Activated CD4-positive, alpha-beta memory T cell treated with anti-CD3 and anti-CD28 coated beads for 36 hours (primary cell): Measurements from ENCODE around the gene ST8SIA6. TPM values are rescaled to one million over a fixed set of nuclear protein-coding genes. Genes with fewer than 3 reads are reported as not detected.
A peak's percentile ranks its signal among the peaks of the same experiment; 100 is the strongest.
"Not testable (repeated sequence)": the region's sequence is repeated elsewhere in the genome, so short reads cannot be mapped to it uniquely, and the experiment has no call there.

Experiments used
- CTCF ChIA-PET: fragments of 350-600 bp; sonication (Branson Sonifier 250); formaldehyde crosslinking; loops from one replicate; lab custom pipeline; 2021; ENCODE audit warnings: antibody characterized with exemption, inconsistent platforms; lab: Charles Lee
- POLR2A ChIA-PET: fragments of 350-600 bp; sonication (Branson Sonifier 250); formaldehyde crosslinking; loops from one replicate; lab custom pipeline; 2021; ENCODE audit warnings: antibody characterized with exemption; lab: Charles Lee
- DNase-seq: peaks from one replicate; pipeline ENCODE4 v3.0.0-alpha.2; 2020
- H3K27ac Mint-ChIP-seq: one replicate; pipeline ENCODE4 v1.8.0; 2021; ENCODE audit warnings: mixed read lengths
- H3K27me3 Mint-ChIP-seq: one replicate; pipeline ENCODE4 v1.8.0; 2021; ENCODE audit warnings: mixed read lengths
- H3K36me3 Mint-ChIP-seq: one replicate; pipeline ENCODE4 v1.8.0; 2021; ENCODE audit warnings: mixed read lengths
- H3K4me1 Mint-ChIP-seq: one replicate; pipeline ENCODE4 v1.8.0; 2021; ENCODE audit warnings: low read depth, mixed read lengths
- H3K4me3 Mint-ChIP-seq: one replicate; pipeline ENCODE4 v1.8.0; 2021; ENCODE audit warnings: mild to moderate bottlenecking, mixed read lengths
- H3K9me3 Mint-ChIP-seq: one replicate; pipeline ENCODE4 v1.8.0; 2021; ENCODE audit warnings: mixed read lengths
- intact Hi-C: fragments of 100-400 bp; cut with micrococcal nuclease; formaldehyde crosslinking; loops from one replicate; pipeline ENCODE4 v1.15.1; 2023
- total RNA-seq, 2 experiments: library from RNA; stranded (reverse); gene quantifications; one replicate each; pipeline ENCODE4 v1.2.3, GENCODE V29; 2021

Gene ST8SIA6
- total RNA-seq = under 1 TPM in 1 of 2 experiments, not detected in 1; 0.38 TPM

- POLR2A ChIA-PET = interaction anchor here (0.6 to 1.4 kb wide), 2 partner anchors 16 to 162 kb away, joined by 3 read pairs; no protein-coding TSS in a partner anchor
- Mint-ChIP-seq H3K27me3 (peaks cover 9% of the 10 kb centered on the region), H3K9me3 (peaks cover 8% of the 10 kb centered on the region), H3K27ac (no peak within 1 kb of the TSS), H3K4me3 (peak within 1 kb of the TSS; percentile 78), H3K4me1 (peaks cover 13% of the 10 kb centered on the region), H3K36me3 (peaks cover 5% of the 10 kb centered on the region)
- CTCF ChIA-PET = interaction anchor here (0.9 to 1.2 kb wide), 8 partner anchors 10 to 164 kb away, joined by 3 to 5 read pairs (median 3); no protein-coding TSS in a partner anchor
- DNase-seq = peak; percentile 58
- intact Hi-C loops = loop anchor here (2.0 to 5.0 kb wide), 2 partner anchors 56 to 188 kb away; partner anchors contain the start of gene STAM
Observed at GRCh38 chr10:17454161-17455014, at the start of gene ST8SIA6. ST8SIA6 (minus strand) TSS chr10:17454595; CDS start chr10:17454255, 340 bp downstream.

- Mint-ChIP-seq H3K36me3 (peaks cover 5% of the 10 kb centered on the region), H3K4me1 (peaks cover 28% of the 10 kb centered on the region), H3K9me3 (no peaks in the 10 kb centered on the region), H3K27me3 (peaks cover 2% of the 10 kb centered on the region), H3K4me3 (no peak overlapping the region), H3K27ac (no peak overlapping the region)
- CTCF ChIA-PET = no interaction called here
- intact Hi-C loops = no loop called here
- POLR2A ChIA-PET = no interaction called here
- DNase-seq = no peak
Observed at GRCh38 chr10:17503795-17504194, 49.4 kb upstream of the ST8SIA6 start.

GRCh38 chr10:17502814-17503213 is 48.4 kb upstream of the ST8SIA6 start:
- peaks cover 2% of the 10 kb centered on the region for H3K27me3 Mint-ChIP-seq
- H3K4me3 Mint-ChIP-seq = no peak overlapping the region
- intact Hi-C loops = no loop called here
- no peak overlapping the region for H3K27ac Mint-ChIP-seq
- no peaks in the 10 kb centered on the region for H3K9me3 Mint-ChIP-seq
- CTCF ChIA-PET = no interaction called here
- POLR2A ChIA-PET = no interaction called here
- peaks cover 4% of the 10 kb centered on the region for H3K36me3 Mint-ChIP-seq
- peaks cover 22% of the 10 kb centered on the region for H3K4me1 Mint-ChIP-seq
- no peak for DNase-seq

GRCh38 chr10:17499014-17499413 is 44.6 kb upstream of the ST8SIA6 start:
- H3K4me3 Mint-ChIP-seq, CTCF ChIA-PET, H3K9me3 Mint-ChIP-seq, H3K27me3 Mint-ChIP-seq, DNase-seq, H3K27ac Mint-ChIP-seq, H3K36me3 Mint-ChIP-seq, H3K4me1 Mint-ChIP-seq, POLR2A ChIA-PET, intact Hi-C loops: not testable (repeated sequence)

- Mint-ChIP-seq H3K27me3 (peaks cover 4% of the 10 kb centered on the region), H3K27ac (no peak overlapping the region), H3K36me3 (peaks cover 3% of the 10 kb centered on the region), H3K9me3 (no peaks in the 10 kb centered on the region), H3K4me3 (no peak overlapping the region), H3K4me1 (no peaks in the 10 kb centered on the region)
- intact Hi-C loops = no loop called here
- no peak for DNase-seq
- POLR2A ChIA-PET = no interaction called here
- CTCF ChIA-PET = interaction anchor here (0.7 kb wide), 1 partner anchor 77 kb away, joined by 5 read pairs; no protein-coding TSS in a partner anchor
Observed at GRCh38 chr10:17497446-17498030, 43.1 kb upstream of the ST8SIA6 start.

- ChIA-PET POLR2A (no interaction called here), CTCF (no interaction called here)
- no peak overlapping the region for H3K27ac Mint-ChIP-seq
- H3K4me1 Mint-ChIP-seq = no peaks in the 10 kb centered on the region
- no peaks in the 10 kb centered on the region for H3K36me3 Mint-ChIP-seq
- no peaks in the 10 kb centered on the region for H3K9me3 Mint-ChIP-seq
- no peak for DNase-seq
- no peak overlapping the region for H3K4me3 Mint-ChIP-seq
- intact Hi-C loops = no loop called here
- peaks cover 2% of the 10 kb centered on the region for H3K27me3 Mint-ChIP-seq
Observed at GRCh38 chr10:17494626-17495260, 40.3 kb upstream of the ST8SIA6 start.

GRCh38 chr10:17488848-17489247 is 34.5 kb upstream of the ST8SIA6 start:
- Mint-ChIP-seq H3K9me3 (no peaks in the 10 kb centered on the region), H3K36me3 (peaks cover 1% of the 10 kb centered on the region), H3K27ac (no peak overlapping the region), H3K27me3 (peaks cover 5% of the 10 kb centered on the region), H3K4me1 (no peaks in the 10 kb centered on the region), H3K4me3 (no peak overlapping the region)
- POLR2A ChIA-PET = no interaction called here
- CTCF ChIA-PET = no interaction called here
- DNase-seq = no peak
- intact Hi-C loops = no loop called here

GRCh38 chr10:17483079-17483478 is 28.7 kb upstream of the ST8SIA6 start:
- H3K4me3 Mint-ChIP-seq = no peak overlapping the region
- no peaks in the 10 kb centered on the region for H3K4me1 Mint-ChIP-seq
- CTCF ChIA-PET = no interaction called here
- intact Hi-C loops = no loop called here
- DNase-seq = no peak
- H3K27me3 Mint-ChIP-seq = peaks cover 16% of the 10 kb centered on the region
- H3K36me3 Mint-ChIP-seq = peaks cover 5% of the 10 kb centered on the region
- POLR2A ChIA-PET = no interaction called here
- peaks cover 14% of the 10 kb centered on the region for H3K9me3 Mint-ChIP-seq
- H3K27ac Mint-ChIP-seq = no peak overlapping the region

- intact Hi-C loops = no loop called here
- ChIA-PET POLR2A (no interaction called here), CTCF (no interaction called here)
- Mint-ChIP-seq H3K9me3 (peaks cover 14% of the 10 kb centered on the region), H3K4me1 (no peaks in the 10 kb centered on the region), H3K36me3 (peaks cover 3% of the 10 kb centered on the region), H3K4me3 (no peak overlapping the region), H3K27ac (no peak overlapping the region), H3K27me3 (peaks cover 25% of the 10 kb centered on the region)
- DNase-seq = no peak
Observed at GRCh38 chr10:17479822-17480221, 25.4 kb upstream of the ST8SIA6 start.

- intact Hi-C loops = no loop called here
- POLR2A ChIA-PET = no interaction called here
- H3K4me3 Mint-ChIP-seq = no peak overlapping the region
- no peaks in the 10 kb centered on the region for H3K4me1 Mint-ChIP-seq
- CTCF ChIA-PET = no interaction called here
- peaks cover 27% of the 10 kb centered on the region for H3K27me3 Mint-ChIP-seq
- DNase-seq = no peak
- H3K27ac Mint-ChIP-seq = no peak overlapping the region
- peaks cover 3% of the 10 kb centered on the region for H3K36me3 Mint-ChIP-seq
- H3K9me3 Mint-ChIP-seq = peaks cover 14% of the 10 kb centered on the region
Observed at GRCh38 chr10:17479015-17479615, 24.7 kb upstream of the ST8SIA6 start.

- no peak overlapping the region for H3K27ac Mint-ChIP-seq
- POLR2A ChIA-PET = no interaction called here
- H3K27me3 Mint-ChIP-seq = peaks cover 28% of the 10 kb centered on the region
- CTCF ChIA-PET = no interaction called here
- H3K36me3 Mint-ChIP-seq = peaks cover 3% of the 10 kb centered on the region
- H3K9me3 Mint-ChIP-seq = peaks cover 4% of the 10 kb centered on the region
- no peak overlapping the region for H3K4me3 Mint-ChIP-seq
- intact Hi-C loops = no loop called here
- no peak for DNase-seq
- no peaks in the 10 kb centered on the region for H3K4me1 Mint-ChIP-seq
Observed at GRCh38 chr10:17476073-17476472, 21.7 kb upstream of the ST8SIA6 start.

GRCh38 chr10:17475661-17476060 is 21.3 kb upstream of the ST8SIA6 start:
- DNase-seq = no peak
- Mint-ChIP-seq H3K36me3 (peaks cover under 1% of the 10 kb centered on the region), H3K27me3 (peaks cover 28% of the 10 kb centered on the region), H3K4me1 (no peaks in the 10 kb centered on the region), H3K9me3 (peaks cover under 1% of the 10 kb centered on the region), H3K27ac (no peak overlapping the region), H3K4me3 (no peak overlapping the region)
- CTCF ChIA-PET = no interaction called here
- intact Hi-C loops = no loop called here
- POLR2A ChIA-PET = no interaction called here
